HepG2 (cell line): ENCODE measurements around the gene TAS1R1. TPM values are rescaled to one million over a fixed set of nuclear protein-coding genes. Genes with fewer than 3 reads are reported as not detected.

Experiments
- ASH2L ChIP-seq: fragments of 300-600, 200-600 bp; sonication (generic); IDR thresholded peaks from 2 replicates; pipeline ENCODE4 v1.7.0; 2017; ENCODE audit warnings: low read depth, mild to moderate bottlenecking, moderate library complexity, mixed read lengths, low read length; ENCODE audit not compliant: insufficient read length
- ATAD3A ChIP-seq: sonication (generic); formaldehyde crosslinking; IDR thresholded peaks from 2 replicates; pipeline ENCODE4 v1.4.0; 2020; ENCODE audit warnings: missing genetic modification reagents
- CBX2 ChIP-seq, 2 experiments: fragments of 200-600 bp in 1 of 2; sonication (generic); formaldehyde crosslinking in 1 of 2; IDR thresholded peaks; 2 replicates each; pipeline versions ENCODE4 v1.7.0 to v1.8.1; 2018 to 2022; ENCODE audit warnings: low read depth in 2 of 2, low read length in 1 of 2, mild to moderate bottlenecking in 1 of 2, missing genetic modification reagents in 1 of 2
- CERS6 ChIP-seq: sonication (generic); formaldehyde crosslinking; IDR thresholded peaks from 2 replicates; pipeline ENCODE4 v1.5.0; 2020; ENCODE audit warnings: missing genetic modification reagents
- CREBL2 ChIP-seq: sonication (generic); formaldehyde crosslinking; IDR thresholded peaks from 2 replicates; pipeline ENCODE4 v1.8.1; 2023; ENCODE audit warnings: missing genetic modification reagents, mild to moderate bottlenecking, borderline replicate concordance
- DRAP1 ChIP-seq: IDR thresholded peaks from 2 replicates; pipeline ENCODE4 v1.6.1; 2016; ENCODE audit warnings: missing genetic modification reagents, missing compliant biosample characterization
- MZF1 ChIP-seq: sonication (generic); formaldehyde crosslinking; IDR thresholded peaks from 2 replicates; pipeline ENCODE4 v1.8.1; 2023; ENCODE audit warnings: mild to moderate bottlenecking, missing genetic modification reagents, borderline replicate concordance
- PRDM10 ChIP-seq: sonication (generic); formaldehyde crosslinking; IDR thresholded peaks from 2 replicates; pipeline ENCODE4 v1.4.0; 2020; ENCODE audit warnings: low read depth, missing genetic modification reagents
- SOX13 ChIP-seq, 3 experiments: fragments of 450-650 bp in 1 of 3; sonication (generic) in 1 of 3; formaldehyde crosslinking in 1 of 3; IDR thresholded peaks in 2 of 3; conservative IDR thresholded peaks in 1 of 3; 2 replicates each; pipeline versions ENCODE4 v1.5.0 to v1.6.1; 2016 to 2020; ENCODE audit warnings: antibody characterized with exemption in 1 of 3, mild to moderate bottlenecking in 1 of 3, missing compliant biosample characterization in 1 of 3, missing genetic modification reagents in 1 of 3, moderate library complexity in 1 of 3
- STAG1 ChIP-seq: sonication (generic); formaldehyde crosslinking; IDR thresholded peaks from 2 replicates; pipeline ENCODE4 v1.4.0; 2020; ENCODE audit warnings: missing genetic modification reagents
- TAF1 ChIP-seq: sonication (generic); formaldehyde crosslinking; IDR thresholded peaks from 2 replicates; pipeline ENCODE4 v1.4.0; 2020; ENCODE audit warnings: missing genetic modification reagents
- ZBTB43 ChIP-seq: sonication (generic); formaldehyde crosslinking; conservative IDR thresholded peaks from 2 replicates; pipeline ENCODE4 v1.4.0; 2020; ENCODE audit warnings: missing genetic modification reagents
- ZBTB7A ChIP-seq: sonication (generic); formaldehyde crosslinking; IDR thresholded peaks from 2 replicates; pipeline ENCODE4 v1.8.0; 2022; ENCODE audit warnings: mild to moderate bottlenecking, missing genetic modification reagents
- ZNF512B ChIP-seq: sonication (generic); formaldehyde crosslinking; IDR thresholded peaks from 2 replicates; pipeline ENCODE4 v1.5.1; 2020; ENCODE audit warnings: missing genetic modification reagents, mild to moderate bottlenecking, borderline replicate concordance
- ZNF530 ChIP-seq: sonication (generic); formaldehyde crosslinking; IDR thresholded peaks from 2 replicates; pipeline ENCODE4 v1.5.0; 2020; ENCODE audit warnings: low read depth, mild to moderate bottlenecking, missing genetic modification reagents
- ZNF557 ChIP-seq: sonication (generic); formaldehyde crosslinking; IDR thresholded peaks from 2 replicates; pipeline ENCODE4 v1.4.0; 2020; ENCODE audit warnings: missing genetic modification reagents
- ZNF674 ChIP-seq: sonication (generic); formaldehyde crosslinking; IDR thresholded peaks from 2 replicates; pipeline ENCODE4 v1.5.0; 2020; ENCODE audit warnings: low read depth, mild to moderate bottlenecking, missing genetic modification reagents
- ZNF7 ChIP-seq: IDR thresholded peaks from 2 replicates; pipeline ENCODE4 v1.6.1; 2016; ENCODE audit warnings: missing biosample characterization, missing genetic modification reagents
- polyA plus RNA-seq, 8 experiments: library from polyadenylated mRNA; depleted of rRNA in 3 of 8; stranded (reverse) in 7 of 8; unstranded in 1 of 8; fragments of >200 nt; fragmentation: Illumina TruSeq in 4 of 8; extraction: Trizol in 4 of 8; gene quantifications; 2 replicates each; pipeline versions ENCODE4 v1.2.1 to v1.2.3, GENCODE V29; 2011 to 2016; ENCODE audit warnings: low read depth in 4 of 8, missing spikeins in 1 of 8, mixed read lengths in 1 of 8; ENCODE audit not compliant: insufficient read depth in 1 of 8
- total RNA-seq, 5 experiments: library from RNA; depleted of rRNA; stranded (reverse); fragments of >200 nt; fragmentation: Illumina TruSeq; extraction: Trizol; gene quantifications; 2 replicates each; pipeline ENCODE4 v1.2.3, GENCODE V29; 2016; ENCODE audit warnings: low read depth in 1 of 5

TAS1R1 gene
- total and polyA plus RNA-seq, 2 of the 13 experiments (the other 11 are each of a cell fraction or from before 2014, with no cell fraction given) = 1.4 to 1.6 TPM

GRCh38 chr1:6601923-6602668 lies 47.0 kb downstream of the TAS1R1 start (continued):
- TF ChIP-seq ATAD3A (CRISPR knock-in tag) = no peak
- TF ChIP-seq ASH2L = peak; percentile 47
- no peak for TF ChIP-seq PRDM10 (CRISPR knock-in tag)
- peak; percentile 79; the same call in 1 of the 2 replicates for TF ChIP-seq CERS6 (CRISPR knock-in tag)
- TF ChIP-seq STAG1 = peak; percentile 13; the same call in 1 of the 2 replicates
- TF ChIP-seq CBX2 (IDR thresholded peaks at IDR 0.05; ENCODE audit: low read depth, low read length) = no peak
- peak; percentile 31; the same call in 1 of the 2 replicates for TF ChIP-seq CBX2 (CRISPR knock-in tag; IDR thresholded peaks at IDR 0.05; ENCODE audit: low read depth)
- no peak for TF ChIP-seq CREBL2
- TF ChIP-seq ZNF7 (CRISPR knock-in tag) = no peak
- TF ChIP-seq ZNF674 (CRISPR knock-in tag) = peak; percentile 73; the same call in 1 of the 2 replicates
- no peak for TF ChIP-seq DRAP1 (CRISPR knock-in tag)
- TF ChIP-seq ZNF557 = 0 out of 2 replicates have a peak, but pooled peaks have one; percentile 32
- TF ChIP-seq SOX13 (IDR thresholded peaks at IDR 0.05) = no peak
- no peak for TF ChIP-seq SOX13 (CRISPR knock-in tag; conservative IDR thresholded peaks at IDR 0.05 in 1 of 2, IDR thresholded peaks at IDR 0.05 in 1 of 2)
- TF ChIP-seq ZNF530 (CRISPR knock-in tag) = no peak
- TF ChIP-seq MZF1 (CRISPR knock-in tag) = no peak
- no peak for TF ChIP-seq ZNF512B (CRISPR knock-in tag)
- no peak; the same call in 1 of the 2 replicates for TF ChIP-seq ZBTB43 (CRISPR knock-in tag)
- 0 out of 2 replicates have a peak, but pooled peaks have one; percentile 38 for TF ChIP-seq TAF1 (CRISPR knock-in tag)
- TF ChIP-seq ZBTB7A (CRISPR knock-in tag) = no peak; the same call in 1 of the 2 replicates
